ENCODE data around the gene RAB40AL.

The RAB40AL gene

GRCh38 chrX:102983205-102983604 is 46.1 kb downstream of the RAB40AL start:
- DNase-seq (ENCODE audit: low read depth in 2 of 2) = no peak

- no peak for DNase-seq (ENCODE audit: low read depth in 2 of 2)
Measured at GRCh38 chrX:102985192-102985591, 48.1 kb downstream of the RAB40AL start.
